GM18505 (cell line): Measurements from ENCODE around the gene KIAA1755.

ENCODE experiments used
- ATAC-seq: cut with Tn5 transposase; IDR thresholded peaks from one replicate; pipeline ENCODE4 v1.9.1; 2021; ENCODE audit not compliant: unreplicated experiment
- POLR2A ChIP-seq: IDR thresholded peaks from 4 replicates; pipeline ENCODE4 v1.6.1; 2011; ENCODE audit warnings: borderline replicate concordance; ENCODE audit not compliant: insufficient read depth, insufficient read length; ENCODE audit errors: extremely low read depth

KIAA1755 gene

GRCh38 chr20:38278763-38279162, 18.2 kb upstream of the KIAA1755 start:
- no peak for ATAC-seq
- no peak for TF ChIP-seq POLR2A

GRCh38 chr20:38278131-38278530, 17.6 kb upstream of the KIAA1755 start:
- no peak for ATAC-seq
- no peak for TF ChIP-seq POLR2A

GRCh38 chr20:38277691-38278090, 17.2 kb upstream of the KIAA1755 start:
- ATAC-seq, result no peak
- TF ChIP-seq POLR2A, result no peak

GRCh38 chr20:38277285-38277684, 16.8 kb upstream of the KIAA1755 start:
- no peak for TF ChIP-seq POLR2A
- ATAC-seq, result no peak

GRCh38 chr20:38275815-38276550, 15.4 kb upstream of the KIAA1755 start:
- TF ChIP-seq POLR2A, result no peak

GRCh38 chr20:38272961-38273360, 12.4 kb upstream of the KIAA1755 start:
- ATAC-seq, result no peak
- no peak for TF ChIP-seq POLR2A

More at GRCh38 chr20:38275815-38276550, 15.4 kb upstream of the KIAA1755 start:
- no peak for ATAC-seq

- TF ChIP-seq POLR2A, result no peak
- no peak for ATAC-seq
Measured at GRCh38 chr20:38272398-38272797, 11.9 kb upstream of the KIAA1755 start.

- ATAC-seq, result no peak
- no peak for TF ChIP-seq POLR2A
Measured at GRCh38 chr20:38271608-38272120, 11.1 kb upstream of the KIAA1755 start.

GRCh38 chr20:38270869-38271605, 10.5 kb upstream of the KIAA1755 start:
- no peak for TF ChIP-seq POLR2A
- no peak for ATAC-seq

- TF ChIP-seq POLR2A, result no peak
- no peak for ATAC-seq
Measured at GRCh38 chr20:38269715-38270114, 9.2 kb upstream of the KIAA1755 start.

GRCh38 chr20:38269040-38269439, 8.5 kb upstream of the KIAA1755 start:
- no peak for ATAC-seq
- TF ChIP-seq POLR2A, result no peak

- TF ChIP-seq POLR2A, result no peak
- no peak for ATAC-seq
Measured at GRCh38 chr20:38267901-38268514, 7.5 kb upstream of the KIAA1755 start.

GRCh38 chr20:38267296-38267695, 6.8 kb upstream of the KIAA1755 start:
- no peak for TF ChIP-seq POLR2A
- ATAC-seq, result no peak
